Lower leg skin (tissue), 4 donors: ENCODE results near the gene NMT1. TPM values are rescaled to one million over a fixed set of nuclear protein-coding genes. Genes with fewer than 3 reads are reported as not detected.
A peak's percentile ranks its signal among the peaks of the same experiment; 100 is the strongest.

Experiments used
- DNase-seq, 2 donors: peaks; one replicate each; pipeline ENCODE4 v3.0.0-alpha.2; 2019; ENCODE audit warnings: low spot score in 2 of 2
- H3K4me3 ChIP-seq: fragments of 200-600 bp; sonication (generic); 2 replicates; pipeline ENCODE4 v1.5.1; 2017; ENCODE audit warnings: mild to moderate bottlenecking, low read depth; ENCODE audit not compliant: poor library complexity, severe bottlenecking
- CTCF ChIP-seq, 3 donors: fragments of 450-650 bp; IDR thresholded peaks; one replicate each; pipeline ENCODE4 v1.5.1; 2016; ENCODE audit warnings: antibody characterized with exemption in 3 of 3, mild to moderate bottlenecking in 3 of 3, moderate library complexity in 2 of 3
- POLR2A ChIP-seq, 2 donors: fragments of 450-650 bp; IDR thresholded peaks; one replicate each; pipeline ENCODE4 v1.6.1; 2016 to 2017; ENCODE audit warnings: antibody characterized with exemption in 2 of 2, mild to moderate bottlenecking in 1 of 2, moderate library complexity in 1 of 2
- WGBS, 2 donors: methylation state at CpG; one replicate each; pipeline ENCODE4 v1.1.5; 2018; 5-methylcytosine and 5-hydroxymethylcytosine counted together
- intact Hi-C: fragments of 100-400 bp; cut with DNase I; formaldehyde crosslinking; loops from one replicate; pipeline ENCODE4 v1.15.0; 2023; ENCODE audit warnings: low total_unique reads
- total RNA-seq, 4 donors: library from RNA; depleted of rRNA; stranded (reverse); fragments of >200 nt; gene quantifications; one replicate each; pipeline ENCODE4 v1.1.0, GENCODE V29; 2016

The NMT1 gene
- total RNA-seq, 4 donors from 2014 or later, result 37.3 to 101 (median 60.3) TPM

- TF ChIP-seq CTCF (IDR thresholded peaks at IDR 0.05) (no peak), POLR2A (IDR thresholded peaks at IDR 0.05) (no peak)
- DNase-seq, result no peak
- 74 to 80% methylated on average over 3 of the region's 3 CpGs for WGBS, 2 donors
- H3K4me3 ChIP-seq, result no peak overlapping the region
- intact Hi-C loops, result no loop called here
Observed at GRCh38 chr17:45088741-45089140, 27.6 kb downstream of the NMT1 start.

- no peak for DNase-seq
- intact Hi-C loops, result loop anchor here (5.0 to 10.0 kb wide), 2 partner anchors 66 to 1758 kb away; no protein-coding TSS in a partner anchor
- H3K4me3 ChIP-seq, result no peak overlapping the region
- WGBS, 2 donors, result 85 to 86% methylated on average over 3 of the region's 3 CpGs
- TF ChIP-seq POLR2A (IDR thresholded peaks at IDR 0.05) (no peak), CTCF (IDR thresholded peaks at IDR 0.05) (no peak)
Observed at GRCh38 chr17:45090711-45091110, 29.6 kb downstream of the NMT1 start.

GRCh38 chr17:45091778-45092425 lies 30.8 kb downstream of the NMT1 start:
- H3K4me3 ChIP-seq, result no peak overlapping the region
- 91 to 94% methylated on average over 11 of the region's 11 CpGs for WGBS, 2 donors
- no peak for DNase-seq
- intact Hi-C loops, result loop anchor here (5.0 to 10.0 kb wide), 2 partner anchors 67 to 1760 kb away; no protein-coding TSS in a partner anchor
- TF ChIP-seq CTCF (IDR thresholded peaks at IDR 0.05), result no peak

GRCh38 chr17:45092911-45093430 lies 31.9 kb downstream of the NMT1 start:
- H3K4me3 ChIP-seq, result no peak overlapping the region
- intact Hi-C loops, result loop anchor here (5.0 to 10.0 kb wide), 2 partner anchors 68 to 1761 kb away; no protein-coding TSS in a partner anchor

GRCh38 chr17:45093444-45094110 lies 32.5 kb downstream of the NMT1 start:
- H3K4me3 ChIP-seq, result no peak overlapping the region
- no peak for DNase-seq
- 29 to 31% methylated on average over 13 of the region's 13 CpGs for WGBS, 2 donors
- intact Hi-C loops, result loop anchor here (5.0 to 10.0 kb wide), 2 partner anchors 69 to 1761 kb away; no protein-coding TSS in a partner anchor
- TF ChIP-seq CTCF (IDR thresholded peaks at IDR 0.05), result no peak
- TF ChIP-seq POLR2A (IDR thresholded peaks at IDR 0.05), result no peak

More at GRCh38 chr17:45092911-45093430, 31.9 kb downstream of the NMT1 start:
- TF ChIP-seq CTCF (IDR thresholded peaks at IDR 0.05) (no peak), POLR2A (IDR thresholded peaks at IDR 0.05) (no peak)
- peak; percentile 84 to 95 for DNase-seq
- 9 to 25% methylated on average over 6 of the region's 6 CpGs for WGBS, 2 donors
